ENCODE measurements around the gene AUNIP.

AUNIP gene

DNA sequence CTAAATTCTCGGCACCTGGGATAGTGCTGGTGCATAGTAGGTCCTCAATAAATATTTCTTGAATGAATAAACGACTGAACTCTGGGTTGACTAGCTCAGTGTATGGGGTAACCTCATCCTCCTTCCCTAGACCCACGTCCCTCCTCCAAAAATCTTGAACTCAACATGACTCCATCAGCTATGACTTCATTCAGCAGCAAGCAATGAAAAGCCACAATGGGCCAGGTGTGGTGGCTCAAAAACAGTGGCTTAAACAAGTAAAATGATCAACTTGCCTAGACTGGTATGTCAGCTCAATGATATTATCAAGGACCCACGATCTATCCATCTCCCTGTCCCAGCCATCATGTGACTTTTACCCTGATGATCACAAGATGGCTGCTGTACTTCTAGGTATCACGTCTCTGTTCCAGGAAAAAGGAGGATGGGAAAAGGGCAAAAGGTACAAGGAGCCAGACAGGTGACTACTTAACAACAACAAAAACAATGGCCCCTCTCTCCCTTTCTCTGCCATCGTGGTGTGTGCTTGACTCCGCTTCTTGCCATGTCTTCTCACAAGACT, 29.2 kb upstream of the AUNIP start:
- DNase-seq: no peak

DNA sequence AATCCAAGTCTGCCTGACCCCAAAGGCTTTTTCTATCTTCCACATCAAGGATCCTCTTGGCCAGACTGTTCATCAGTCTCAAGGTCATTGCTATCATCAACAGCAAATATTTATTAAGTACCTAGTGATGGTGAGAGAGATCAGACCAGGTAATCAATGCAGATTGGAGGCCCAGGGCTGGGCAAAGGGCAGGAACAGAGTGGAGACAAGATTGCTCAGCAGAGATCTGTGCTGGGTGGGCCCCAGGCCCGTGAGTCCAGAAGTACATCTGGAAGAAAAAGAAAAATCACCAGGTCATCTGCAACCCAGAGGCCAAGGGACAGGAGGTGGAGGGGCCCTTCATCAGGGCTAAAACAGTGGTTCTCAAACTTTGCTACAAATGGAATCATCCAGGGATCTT, 26.3 kb upstream of the AUNIP start:
- no peak for DNase-seq

DNA sequence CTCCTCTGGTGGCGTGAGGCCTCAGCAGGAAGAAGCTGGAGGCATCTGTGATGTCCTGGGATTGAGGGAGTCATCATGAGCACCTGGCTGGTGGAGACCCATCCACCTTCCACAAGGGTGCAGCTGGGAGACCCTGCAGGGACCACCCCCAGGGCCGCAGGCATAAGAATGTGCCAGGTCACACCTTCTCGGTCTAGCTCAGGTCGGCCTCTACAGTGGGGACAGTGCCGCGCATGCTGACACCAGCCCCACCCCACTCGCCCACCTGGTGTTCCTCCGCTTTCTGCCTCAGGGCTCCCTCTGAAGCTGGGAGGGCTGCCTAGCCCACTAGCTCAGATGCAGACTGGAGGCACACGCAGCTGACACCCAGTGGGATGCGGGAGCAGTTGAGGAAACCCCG, 22.0 kb upstream of the AUNIP start:
- no peak for DNase-seq

DNA sequence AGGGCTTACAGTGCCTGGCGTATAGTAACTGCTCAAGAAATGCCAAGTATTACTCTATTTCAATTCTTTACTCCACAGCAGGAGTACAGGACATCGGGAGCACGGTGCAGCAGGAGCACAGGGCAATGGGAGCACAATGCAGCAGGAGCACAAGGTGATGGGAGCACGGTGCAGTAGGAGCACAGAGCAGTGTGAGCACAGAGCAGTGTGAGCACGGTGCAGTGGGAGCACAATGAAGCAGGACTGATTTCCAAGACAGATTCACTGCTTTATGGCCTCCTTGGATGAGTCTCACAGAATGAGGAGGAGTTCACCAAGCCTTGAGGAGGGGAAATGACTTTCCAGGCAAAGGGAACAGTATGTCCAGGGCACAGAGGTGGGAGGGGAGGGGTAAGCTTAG, 21.3 kb upstream of the AUNIP start:
- DNase-seq: no peak

DNA sequence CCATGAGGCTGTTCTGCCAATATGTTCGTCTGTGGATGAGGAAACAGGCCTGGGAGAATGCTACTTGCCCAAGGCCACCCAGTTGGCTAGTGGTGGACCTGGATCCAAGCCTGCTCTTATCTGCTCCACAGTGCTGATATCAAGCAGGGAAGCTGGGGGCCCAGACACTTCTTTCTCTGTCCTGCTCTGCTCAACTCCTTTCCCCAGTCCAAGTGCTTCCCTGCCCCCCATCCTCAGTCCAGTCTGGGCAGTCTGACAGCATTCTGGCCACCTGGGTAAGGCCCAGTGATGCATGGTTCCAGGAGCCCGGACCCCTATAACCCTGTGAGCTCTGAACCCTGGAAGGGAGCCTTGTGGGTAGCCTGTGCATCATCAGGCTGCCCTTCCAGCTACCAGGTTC, 20.4 kb upstream of the AUNIP start:
- no peak for DNase-seq

DNA sequence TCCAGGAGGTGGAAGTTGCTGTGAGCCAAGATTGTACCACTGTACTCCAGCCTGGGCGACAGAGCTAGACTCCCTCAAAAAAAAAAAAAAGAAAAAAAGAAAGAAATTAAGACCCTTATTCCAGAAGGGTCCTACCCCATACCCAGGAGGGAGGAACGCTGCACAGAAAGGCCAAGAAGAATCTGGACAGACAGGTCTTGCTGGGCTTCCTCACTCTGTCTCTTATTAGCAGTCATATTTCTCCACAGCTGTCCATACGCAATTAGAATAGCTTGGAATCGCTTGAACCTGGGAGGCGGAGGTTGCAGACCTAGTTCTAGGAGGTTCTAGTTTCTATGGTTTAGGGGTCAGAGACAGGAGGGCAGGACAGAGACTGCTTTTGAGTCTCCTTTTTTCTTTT, 19.4 kb upstream of the AUNIP start:
- DNase-seq: no peak

DNA sequence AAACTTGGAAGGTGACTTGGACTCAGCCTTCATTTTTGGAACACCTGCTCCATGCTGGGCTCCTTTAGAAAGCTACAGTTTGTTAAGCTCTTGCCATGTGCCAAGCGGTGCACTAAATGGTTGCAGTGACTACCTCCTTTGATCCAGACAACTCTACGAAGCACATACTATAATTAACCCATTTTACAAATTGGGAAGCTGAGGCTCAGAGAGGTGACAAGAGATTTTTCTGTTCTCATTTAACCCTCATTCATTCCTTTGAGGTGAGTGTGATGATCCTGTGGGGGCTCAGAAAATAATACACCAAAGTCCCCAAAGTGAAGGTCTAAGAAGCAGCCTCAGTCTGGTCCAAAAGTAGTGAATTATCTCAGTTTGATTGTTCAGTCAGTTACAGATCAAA, 17.9 kb upstream of the AUNIP start:
- DNase-seq: no peak

DNA sequence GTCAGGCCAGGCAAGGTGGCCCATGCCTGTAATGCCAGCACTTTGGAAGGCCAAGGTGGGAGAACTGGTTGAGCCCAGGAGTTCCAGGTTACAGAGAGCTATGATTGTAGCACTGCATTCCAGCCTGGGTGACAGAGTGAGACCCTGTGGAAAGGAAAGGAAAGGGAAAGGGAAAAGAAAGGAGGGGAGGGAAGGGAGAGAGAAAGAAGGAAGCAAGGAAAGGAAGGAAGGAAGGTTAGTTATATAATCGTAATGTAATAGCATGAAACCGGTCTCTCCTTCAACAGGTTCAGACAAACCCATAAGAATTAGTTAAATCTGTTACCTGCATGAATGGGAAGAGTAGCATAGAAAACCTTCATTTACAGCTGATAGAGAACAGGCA, 17.4 kb upstream of the AUNIP start:
- DNase-seq: no peak

DNA sequence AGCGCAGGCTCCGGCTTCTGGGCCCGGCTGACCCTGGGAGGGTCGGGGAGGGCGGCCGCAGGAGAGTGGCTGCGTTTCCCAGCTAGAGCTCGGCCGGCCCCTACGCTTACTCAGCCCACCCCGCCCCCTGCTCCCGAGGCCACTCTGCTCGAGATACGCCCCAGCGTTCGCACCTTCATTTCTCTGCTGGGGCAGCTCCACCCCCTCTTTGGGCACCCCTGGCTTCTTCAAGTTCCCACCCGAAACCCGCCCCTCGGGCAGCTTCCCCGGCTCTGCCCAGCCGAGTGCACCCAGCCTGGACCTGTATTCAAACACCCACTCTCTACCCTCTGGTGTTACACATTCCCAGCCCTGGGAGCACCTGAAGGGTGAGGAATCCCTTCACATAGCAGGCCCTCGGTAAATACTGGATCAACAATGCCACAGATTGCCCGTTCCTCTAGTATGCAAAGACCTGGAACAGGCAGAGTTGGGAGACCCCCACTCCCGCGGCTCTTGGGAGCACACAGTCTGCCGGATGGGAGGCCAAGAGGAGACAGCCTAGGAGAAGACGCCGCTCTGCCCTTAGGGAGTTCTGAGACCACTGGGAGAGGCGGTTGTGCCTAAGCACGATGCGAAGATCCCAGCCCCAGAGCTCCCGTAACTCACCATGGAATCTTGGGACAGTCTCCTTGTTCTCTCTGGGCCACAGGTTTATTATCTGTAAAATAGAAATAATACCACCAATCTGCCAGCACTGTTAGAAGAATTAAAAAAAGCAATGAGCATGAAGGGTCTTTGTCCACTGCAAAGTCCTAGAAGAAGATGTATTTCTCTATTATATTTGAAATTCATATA, 16.8 kb upstream of the AUNIP start:
- no peak for DNase-seq

DNA sequence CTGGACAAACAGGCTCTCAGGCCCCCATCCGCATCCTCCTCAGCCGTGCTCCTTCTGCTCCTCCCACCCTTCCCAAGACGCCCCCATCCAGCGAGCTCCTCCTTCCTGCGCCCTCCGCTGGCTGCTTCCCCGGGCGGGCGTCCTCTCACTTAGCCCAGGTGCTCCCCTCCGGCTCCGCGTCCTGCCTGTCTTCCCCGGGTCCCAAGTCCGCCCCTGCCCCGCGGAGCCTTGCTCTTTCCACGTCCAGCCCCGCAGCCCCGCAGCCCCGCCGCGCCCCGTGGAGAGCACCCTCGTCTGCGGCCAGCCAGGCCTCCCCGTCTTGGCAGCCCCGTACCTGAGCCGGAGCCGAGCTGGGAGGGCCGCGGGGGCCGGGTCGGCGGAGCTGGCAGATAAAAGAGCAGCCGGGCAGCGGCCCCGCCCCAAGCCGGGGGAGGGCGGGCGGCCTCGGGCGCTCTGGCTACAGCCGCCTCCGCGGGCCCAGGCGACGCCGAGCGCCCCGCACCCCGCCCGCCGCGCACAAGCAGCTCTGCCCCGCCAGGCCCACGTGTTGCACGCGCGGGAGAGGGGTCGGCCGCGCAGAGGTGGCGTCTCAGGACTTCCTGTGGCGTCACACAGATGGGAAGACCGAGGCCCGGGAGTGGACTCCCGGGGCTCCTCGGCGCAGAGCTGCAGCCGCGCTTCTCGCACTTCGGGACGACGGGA, 16.0 kb upstream of the AUNIP start, which contains the start of gene PAQR7:
Gene PAQR7, minus strand, starts transcription at position 555 of the 702 bp plus-strand sequence. CDS start 11,869 bp downstream, outside the sequence.
- peak in 1 of 2 donors; percentile 23 for DNase-seq

DNA sequence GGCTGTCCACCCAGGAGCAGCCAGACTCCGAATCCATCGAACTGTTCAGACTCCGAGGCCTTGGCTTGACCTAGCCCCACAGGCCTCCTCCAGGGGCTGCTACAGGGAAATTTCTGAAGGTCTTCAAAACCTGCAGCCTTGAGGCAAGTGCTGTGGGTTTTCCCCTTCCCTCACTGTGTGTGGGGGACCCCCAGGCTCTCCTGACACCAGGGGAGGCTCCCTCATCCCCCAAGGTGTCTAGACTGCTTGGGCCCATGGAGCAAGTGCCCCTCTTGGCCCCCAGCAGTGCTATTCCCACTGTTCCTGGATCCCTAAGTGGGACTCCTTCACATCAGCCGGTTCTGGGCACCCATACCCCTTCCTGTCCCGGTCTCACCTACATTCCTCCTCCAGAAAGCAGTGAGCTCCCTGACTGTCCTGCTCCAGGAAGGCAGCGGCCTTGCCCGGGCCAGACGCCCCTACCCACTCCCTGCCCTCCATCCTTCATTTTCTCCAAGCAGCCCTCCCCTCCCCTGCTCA, 15.4 kb upstream of the AUNIP start:
- no peak for DNase-seq

DNA sequence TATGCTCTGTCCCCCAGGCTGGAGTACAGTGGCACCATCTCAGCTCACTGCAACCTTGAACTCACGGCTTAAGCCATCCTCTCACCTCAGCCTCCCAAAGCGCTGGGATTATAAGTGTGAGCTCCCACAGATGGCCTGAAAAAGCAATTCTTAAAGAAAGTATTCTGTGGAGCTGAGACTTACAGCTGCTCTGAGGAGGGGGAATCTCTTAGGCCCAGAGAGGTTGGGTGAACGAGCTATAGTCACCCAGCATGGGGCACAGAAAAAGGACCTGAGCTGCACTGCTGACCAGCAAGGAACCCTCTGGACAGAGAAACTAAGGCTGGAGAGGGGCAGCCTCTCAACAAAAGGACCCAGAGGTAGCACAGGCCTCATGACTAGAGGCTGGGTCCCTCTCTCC, 15.0 kb upstream of the AUNIP start:
- no peak for DNase-seq

DNA sequence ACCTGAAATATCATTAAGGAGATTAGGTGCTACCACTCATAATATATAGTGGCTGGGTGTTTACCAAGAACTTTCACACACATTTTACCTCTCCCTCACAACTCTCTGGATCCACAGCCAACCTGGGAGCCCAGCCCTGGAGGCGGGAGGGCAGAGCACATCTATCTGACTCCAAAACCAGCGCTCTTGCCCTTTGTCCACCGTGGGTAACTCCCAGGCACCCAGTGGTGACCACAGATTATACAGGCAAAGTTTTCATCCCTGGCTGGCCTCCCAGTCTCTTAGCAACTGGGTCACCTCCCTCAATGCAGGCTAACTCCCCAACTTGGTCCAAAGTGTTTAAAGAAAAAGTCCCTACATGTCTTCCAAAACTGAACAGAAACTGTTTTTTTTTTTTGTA, 13.9 kb upstream of the AUNIP start:
- DNase-seq: no peak

DNA sequence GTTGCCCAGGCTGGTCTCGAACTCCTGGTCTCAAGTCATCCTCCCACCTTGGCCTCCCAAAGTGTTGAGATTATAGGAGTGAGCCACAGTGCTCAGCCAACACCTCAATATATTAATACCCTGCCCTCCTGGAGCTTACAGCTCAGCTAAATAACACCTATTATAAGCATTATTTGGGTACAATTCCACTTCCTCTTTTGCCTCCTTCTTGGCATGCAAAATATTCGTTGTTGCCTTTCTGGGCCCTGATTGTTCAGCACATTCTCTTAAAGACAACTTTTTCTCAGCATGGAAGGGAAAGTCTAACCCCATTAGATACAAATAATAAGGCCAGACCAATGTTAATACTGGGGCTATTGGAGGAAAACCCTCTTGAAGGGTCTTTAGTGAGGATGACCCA, 13.5 kb upstream of the AUNIP start:
- peak in 1 of 2 donors; percentile 11 for DNase-seq

DNA sequence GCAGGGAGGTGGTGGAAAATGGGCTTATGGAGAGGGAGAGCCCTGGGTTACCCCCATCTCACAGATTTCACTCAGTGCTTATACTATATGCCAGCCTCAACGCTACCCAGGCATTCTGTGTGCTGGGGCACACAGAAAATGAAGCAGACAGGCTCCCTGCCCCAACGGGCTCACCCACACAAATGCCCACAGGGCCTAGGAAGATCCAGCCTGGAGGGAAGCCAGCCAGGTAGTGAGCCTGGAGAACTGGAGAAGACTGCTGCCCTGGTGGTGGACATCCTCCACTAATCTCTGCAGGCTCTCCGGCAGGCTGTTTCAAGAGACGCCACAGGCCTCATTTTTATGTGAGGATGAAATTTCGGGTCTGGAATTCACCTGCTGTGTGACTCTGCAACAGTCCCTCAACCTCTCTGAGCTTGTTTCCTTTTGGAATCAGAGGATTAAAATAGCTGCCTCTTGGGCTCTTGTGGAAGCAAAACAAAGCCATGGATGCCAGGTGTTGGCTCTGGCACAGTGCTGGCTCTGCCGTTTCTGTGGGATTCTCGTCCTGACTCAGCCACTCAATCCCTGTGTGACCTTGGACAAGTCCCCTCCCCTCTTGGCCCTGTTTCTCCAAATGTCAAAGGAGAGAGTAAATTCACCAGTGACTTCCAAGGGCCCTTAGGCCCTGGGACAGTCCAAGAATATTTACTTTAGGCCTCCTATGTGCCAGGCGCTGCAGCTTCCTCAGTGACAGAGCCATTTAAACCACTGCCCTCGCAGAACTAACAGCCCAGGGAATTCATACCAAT, 12.6 kb upstream of the AUNIP start:
- DNase-seq: no peak

DNA sequence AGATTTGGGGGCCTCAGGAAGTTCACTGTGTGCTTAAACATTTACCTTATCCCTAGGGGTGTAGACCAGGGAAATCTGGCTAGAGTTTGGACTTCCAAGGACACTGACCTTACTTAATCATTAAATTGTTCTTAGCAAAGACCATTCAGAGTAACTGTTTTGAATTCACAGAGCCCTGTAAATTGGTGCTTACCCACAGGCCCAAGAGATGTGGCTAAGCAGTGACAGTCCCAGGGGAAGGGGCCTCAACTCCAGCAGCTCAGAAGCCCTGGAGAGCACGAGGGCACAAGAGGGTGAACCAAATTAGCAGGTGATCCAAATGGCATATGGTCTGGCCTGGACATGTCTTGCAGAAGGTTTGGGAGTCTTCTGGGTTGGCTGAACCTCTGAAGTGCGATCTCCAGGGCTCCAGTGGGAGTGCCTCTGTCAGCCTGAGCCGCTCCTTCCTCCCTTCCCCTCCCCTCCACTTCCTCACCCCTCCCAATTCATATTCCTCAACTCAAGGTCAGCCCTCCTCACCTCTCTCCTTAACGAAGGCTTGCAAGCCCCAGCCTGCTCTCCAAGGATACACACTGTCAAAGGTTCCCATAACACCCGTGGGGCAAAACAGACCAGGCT, 11.9 kb upstream of the AUNIP start:
- no peak for DNase-seq

DNA sequence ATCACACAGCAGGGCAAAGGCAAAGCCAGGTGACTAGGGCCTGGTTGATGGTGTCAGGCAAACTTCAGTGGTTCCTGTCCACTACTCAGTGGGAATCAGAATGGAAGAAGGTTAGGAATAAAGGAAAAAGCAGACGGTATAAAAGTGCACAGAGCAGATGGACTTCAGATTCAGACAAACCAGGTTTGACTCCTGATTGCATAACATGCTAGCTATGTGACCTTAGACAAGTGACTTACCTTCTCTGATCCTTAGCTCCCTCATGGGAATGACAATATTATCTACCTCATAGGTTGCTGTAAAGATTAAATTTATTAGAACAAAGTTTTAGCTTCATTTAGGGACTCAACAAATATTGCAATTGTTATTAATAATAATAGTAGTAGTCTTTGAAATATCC, 11.4 kb upstream of the AUNIP start:
- DNase-seq: no peak

DNA sequence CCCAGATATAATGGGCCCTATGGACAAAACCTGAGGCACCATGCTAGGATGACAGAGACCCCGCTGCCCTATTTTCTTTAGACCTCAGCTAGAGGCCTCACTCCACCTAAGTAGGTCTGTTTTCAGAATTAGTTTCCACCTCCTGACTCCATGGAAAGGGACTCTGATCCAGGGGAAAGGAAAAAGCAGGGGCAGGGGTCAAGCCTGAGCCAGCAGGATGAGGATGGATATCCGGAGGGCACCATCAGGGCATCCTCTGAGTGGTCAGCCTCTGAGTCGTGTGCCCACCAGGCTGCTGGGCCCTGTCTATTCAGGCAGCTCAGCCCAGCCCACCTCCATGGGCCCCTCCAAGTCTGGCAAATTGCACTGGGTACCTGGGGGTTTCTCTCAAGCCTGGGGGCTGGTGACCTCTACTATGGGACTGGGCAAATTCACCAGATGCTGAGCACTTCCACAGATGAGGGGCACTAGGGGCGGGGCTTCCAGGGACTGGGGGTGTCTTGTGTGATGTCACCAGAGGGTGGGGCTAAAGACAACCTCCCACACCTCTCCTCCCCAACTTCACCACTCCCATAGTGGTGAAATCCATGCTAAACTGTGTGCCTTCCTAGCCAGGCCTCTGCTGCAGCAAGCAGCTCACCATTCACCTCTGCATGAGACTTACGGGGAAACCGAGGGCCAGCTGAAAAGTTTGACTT, 10.8 kb upstream of the AUNIP start:
- DNase-seq: no peak

DNA sequence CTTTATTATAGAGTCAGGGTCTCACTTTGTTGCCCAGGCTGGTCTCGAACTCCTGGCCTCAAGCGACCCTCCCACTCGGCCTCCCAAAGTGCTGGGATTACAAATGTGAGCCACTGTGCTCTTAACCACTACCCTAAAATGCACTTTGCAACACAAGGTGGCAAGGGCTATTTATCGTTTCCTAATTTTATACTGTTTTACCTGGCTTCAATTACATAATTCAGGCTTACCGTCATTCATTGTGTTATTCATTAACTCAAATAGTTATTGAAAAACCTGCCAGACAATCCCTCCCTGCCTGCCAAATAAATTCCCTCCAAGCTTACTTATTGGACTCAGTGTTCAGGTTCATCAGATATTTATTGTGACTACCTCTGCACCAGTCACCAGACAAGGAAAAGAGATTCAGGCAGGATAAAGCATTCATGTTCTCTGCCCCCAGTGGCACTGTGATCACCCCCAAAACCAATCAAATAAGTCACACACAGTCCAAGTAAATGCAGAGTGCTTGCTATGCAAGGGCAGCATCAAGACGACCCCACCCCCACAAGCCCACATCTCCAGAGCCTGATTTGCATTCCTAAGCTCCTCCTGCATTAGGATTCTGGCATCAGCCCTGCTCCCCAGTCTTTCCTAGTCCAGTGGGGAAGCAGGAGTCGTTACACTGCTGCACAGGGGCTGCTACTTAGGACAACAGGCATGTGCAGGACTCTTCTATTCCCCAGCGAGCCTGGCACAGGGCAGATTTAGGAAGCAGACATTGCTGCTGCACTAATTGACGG, 8.1 kb upstream of the AUNIP start:
- no peak for DNase-seq

DNA sequence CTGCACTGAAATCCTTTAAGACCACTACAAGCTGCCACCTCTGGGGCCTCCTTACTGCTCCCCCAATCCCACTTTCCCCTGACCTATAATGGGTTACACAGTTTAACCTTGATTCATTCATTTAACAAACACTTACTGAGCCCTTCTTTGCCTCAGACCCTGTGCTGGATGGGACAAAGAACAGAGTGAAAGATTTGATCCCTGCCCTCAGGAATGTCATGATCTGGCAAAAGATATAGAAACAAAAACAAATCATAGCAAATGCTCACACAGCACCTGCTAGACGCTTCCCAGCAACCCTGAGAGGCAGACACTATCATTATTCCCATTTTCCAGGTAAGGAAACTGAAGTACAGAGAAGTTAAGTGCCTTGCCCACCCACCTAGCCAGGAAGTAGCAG, 7.0 kb upstream of the AUNIP start:
- DNase-seq: no peak

DNA sequence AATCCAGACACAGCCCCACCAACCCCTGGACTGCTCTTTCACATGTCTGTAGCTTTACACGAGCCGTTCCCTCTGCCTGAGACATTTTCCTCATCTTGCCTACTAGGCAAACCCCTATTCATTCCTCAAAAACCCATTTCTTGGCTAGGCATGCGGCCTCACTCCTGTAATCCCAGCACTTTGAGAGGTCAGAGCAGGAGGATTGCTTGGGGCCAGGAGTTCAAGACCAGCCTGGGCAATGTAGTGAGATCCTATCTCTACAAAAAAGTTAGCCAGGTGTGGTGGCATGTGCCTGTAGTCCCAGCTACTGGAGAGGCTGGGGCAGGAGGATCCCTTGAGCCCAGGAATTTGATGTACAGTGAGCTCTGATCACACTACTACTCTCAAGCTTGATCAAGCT, 5.2 kb upstream of the AUNIP start:
- no peak for DNase-seq
